Measurements from ENCODE around the gene TGFBR3.

Gene TGFBR3

DNA sequence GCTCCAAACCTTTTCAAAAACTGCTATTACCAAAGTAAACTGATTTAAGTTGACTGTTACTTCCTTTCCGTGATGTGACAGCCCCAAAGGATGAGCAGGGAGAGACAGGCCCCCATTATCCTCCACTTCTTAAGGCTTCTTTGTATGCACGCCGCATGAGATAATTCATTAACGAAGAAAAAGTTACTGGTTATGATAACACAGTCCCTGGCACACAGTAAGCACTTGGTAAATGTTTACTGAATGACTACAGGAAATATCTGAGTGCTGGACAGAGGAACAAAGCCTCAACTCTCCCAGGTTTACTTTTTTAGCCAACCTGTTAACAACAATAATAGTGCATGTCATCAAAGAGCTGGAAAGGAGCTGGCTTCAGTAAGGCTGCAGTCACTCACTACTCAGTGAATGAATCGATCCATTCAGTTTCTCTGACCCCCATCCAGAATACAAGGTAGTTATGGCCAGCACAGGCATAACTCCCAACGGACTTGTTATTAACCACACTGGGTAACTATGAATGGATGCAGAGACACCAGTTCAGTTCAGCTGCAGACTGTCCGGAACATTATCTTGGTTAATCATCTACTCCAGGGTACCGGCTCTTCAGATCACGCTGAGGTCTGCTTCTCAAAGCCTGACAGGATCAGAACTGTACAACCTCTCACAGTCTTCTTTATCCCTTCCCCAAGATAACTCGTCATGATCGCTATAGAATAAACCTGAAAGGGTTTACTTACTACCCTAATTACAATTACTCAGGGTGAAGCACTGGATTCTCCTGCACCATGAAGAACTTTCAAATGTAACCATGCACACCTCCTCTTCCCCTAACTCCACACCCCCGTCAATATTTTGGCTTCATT, 58.3 kb downstream of the TGFBR3 start:
- TF ChIP-seq, protein P1, sequence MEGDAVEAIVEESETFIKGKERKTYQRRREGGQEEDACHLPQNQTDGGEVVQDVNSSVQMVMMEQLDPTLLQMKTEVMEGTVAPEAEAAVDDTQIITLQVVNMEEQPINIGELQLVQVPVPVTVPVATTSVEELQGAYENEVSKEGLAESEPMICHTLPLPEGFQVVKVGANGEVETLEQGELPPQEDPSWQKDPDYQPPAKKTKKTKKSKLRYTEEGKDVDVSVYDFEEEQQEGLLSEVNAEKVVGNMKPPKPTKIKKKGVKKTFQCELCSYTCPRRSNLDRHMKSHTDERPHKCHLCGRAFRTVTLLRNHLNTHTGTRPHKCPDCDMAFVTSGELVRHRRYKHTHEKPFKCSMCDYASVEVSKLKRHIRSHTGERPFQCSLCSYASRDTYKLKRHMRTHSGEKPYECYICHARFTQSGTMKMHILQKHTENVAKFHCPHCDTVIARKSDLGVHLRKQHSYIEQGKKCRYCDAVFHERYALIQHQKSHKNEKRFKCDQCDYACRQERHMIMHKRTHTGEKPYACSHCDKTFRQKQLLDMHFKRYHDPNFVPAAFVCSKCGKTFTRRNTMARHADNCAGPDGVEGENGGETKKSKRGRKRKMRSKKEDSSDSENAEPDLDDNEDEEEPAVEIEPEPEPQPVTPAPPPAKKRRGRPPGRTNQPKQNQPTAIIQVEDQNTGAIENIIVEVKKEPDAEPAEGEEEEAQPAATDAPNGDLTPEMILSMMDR (conservative IDR thresholded peaks at IDR 0.05; ENCODE audit: control insufficient read depth, insufficient read depth, low read depth, low read length) = no peak
- H3K4me3 ChIP-seq (ENCODE audit: control insufficient read depth, low read depth, low read length) = no peak overlapping the region
- DNase-seq (ENCODE audit: low read depth) = no peak

DNA sequence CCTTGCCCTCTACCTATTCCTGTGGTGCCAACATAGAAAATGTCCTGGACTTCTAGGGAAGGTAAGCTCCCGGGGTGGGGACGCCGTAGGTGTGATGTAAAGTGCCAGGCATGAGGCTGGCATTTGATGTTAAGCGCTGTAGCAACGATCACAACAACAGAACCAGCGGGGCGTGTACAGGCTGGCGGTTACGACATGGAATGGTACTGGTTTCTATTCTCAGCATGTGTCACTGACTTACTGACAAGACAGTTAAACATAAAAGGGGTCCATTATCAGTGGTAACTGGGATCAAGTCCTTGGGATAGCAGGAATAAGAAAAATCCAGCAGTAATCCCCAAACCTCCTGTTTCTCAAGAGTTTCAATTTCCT, 58.9 kb downstream of the TGFBR3 start:
- H3K4me3 ChIP-seq (ENCODE audit: control insufficient read depth, low read depth, low read length) = no peak overlapping the region
- TF ChIP-seq, protein P1 (conservative IDR thresholded peaks at IDR 0.05; ENCODE audit: control insufficient read depth, insufficient read depth, low read depth, low read length) = no peak
- no peak for DNase-seq (ENCODE audit: low read depth)

DNA sequence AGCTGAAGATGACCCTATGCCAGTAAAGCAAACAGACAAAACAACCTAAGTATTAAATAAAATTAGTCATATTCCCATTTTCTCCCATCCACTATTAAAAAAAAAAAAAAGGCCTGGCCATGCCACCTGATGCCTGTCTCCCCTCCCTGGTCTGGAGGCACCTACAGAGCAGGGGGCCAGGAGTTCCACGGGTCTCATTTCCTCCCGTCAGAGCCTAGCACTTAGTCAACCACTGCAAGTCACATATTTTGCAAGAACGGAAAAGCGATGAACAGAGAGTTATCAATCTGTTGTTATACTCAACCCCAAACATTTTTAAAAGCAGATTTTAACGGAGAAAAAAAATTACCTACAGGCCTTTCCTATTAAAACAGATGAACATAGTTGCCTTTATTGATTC, 59.3 kb downstream of the TGFBR3 start:
- TF ChIP-seq, protein P1 (conservative IDR thresholded peaks at IDR 0.05; ENCODE audit: control insufficient read depth, insufficient read depth, low read depth, low read length) = no peak
- no peak for DNase-seq (ENCODE audit: low read depth)
- H3K4me3 ChIP-seq (ENCODE audit: control insufficient read depth, low read depth, low read length) = no peak overlapping the region

DNA sequence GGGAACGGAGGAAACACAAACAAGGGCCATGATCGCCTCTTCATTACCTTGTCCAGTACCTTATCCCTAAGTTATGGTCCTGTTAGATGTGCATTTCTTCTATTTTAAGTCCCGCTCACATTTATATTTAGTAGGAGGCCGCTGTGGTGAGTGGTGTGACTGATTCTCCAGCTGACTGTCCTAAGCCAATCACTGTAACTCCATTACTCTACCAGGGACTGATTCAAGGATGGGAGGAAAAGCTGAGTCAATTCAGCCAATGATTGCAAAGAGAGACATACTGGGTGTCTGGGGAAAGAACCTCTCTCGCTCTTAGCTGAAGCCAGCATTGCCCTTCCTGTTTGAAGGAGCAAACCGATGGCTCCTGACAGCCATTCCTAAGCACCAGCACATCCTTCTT, 59.7 kb downstream of the TGFBR3 start:
- TF ChIP-seq, protein P1 (conservative IDR thresholded peaks at IDR 0.05; ENCODE audit: control insufficient read depth, insufficient read depth, low read depth, low read length) = no peak
- no peak for DNase-seq (ENCODE audit: low read depth)
- H3K4me3 ChIP-seq (ENCODE audit: control insufficient read depth, low read depth, low read length) = no peak overlapping the region

DNA sequence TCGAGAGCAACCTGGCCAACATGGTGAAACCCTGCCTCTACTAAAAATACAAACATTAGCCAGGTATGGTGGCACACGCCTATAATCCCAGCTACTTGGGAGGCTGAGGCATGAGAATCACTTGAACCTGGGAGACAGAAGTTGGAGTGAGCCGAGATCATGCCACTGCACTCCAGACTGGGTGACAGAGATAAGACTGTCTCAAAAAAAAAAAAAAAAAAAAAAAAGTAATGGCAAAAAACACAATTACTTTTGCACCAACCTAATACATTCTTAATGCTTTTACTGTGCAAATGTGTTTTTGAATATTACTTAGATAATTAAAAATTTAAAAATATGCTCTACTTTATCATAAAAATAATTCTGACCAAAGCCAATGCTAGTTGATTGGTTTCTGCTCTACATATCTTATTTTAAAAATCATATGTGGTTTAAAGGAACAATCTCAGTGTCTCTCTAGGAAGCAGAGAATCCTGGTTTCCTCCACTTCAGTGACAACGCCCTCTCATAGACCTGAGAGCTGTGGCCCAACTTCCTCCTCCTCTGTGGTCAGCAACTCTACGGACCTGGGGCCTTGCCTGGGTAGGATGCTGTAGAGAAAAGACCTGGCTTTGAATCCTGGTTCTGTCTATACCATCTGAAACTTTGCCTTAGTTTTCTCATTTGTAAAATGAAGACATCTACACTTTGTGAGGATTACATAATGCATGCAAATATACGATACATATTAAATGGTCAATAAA, 64.7 kb downstream of the TGFBR3 start:
- TF ChIP-seq, protein P1 (conservative IDR thresholded peaks at IDR 0.05; ENCODE audit: control insufficient read depth, insufficient read depth, low read depth, low read length) = no peak
- no peak overlapping the region for H3K4me3 ChIP-seq (ENCODE audit: control insufficient read depth, low read depth, low read length)
- no peak for DNase-seq (ENCODE audit: low read depth)

DNA sequence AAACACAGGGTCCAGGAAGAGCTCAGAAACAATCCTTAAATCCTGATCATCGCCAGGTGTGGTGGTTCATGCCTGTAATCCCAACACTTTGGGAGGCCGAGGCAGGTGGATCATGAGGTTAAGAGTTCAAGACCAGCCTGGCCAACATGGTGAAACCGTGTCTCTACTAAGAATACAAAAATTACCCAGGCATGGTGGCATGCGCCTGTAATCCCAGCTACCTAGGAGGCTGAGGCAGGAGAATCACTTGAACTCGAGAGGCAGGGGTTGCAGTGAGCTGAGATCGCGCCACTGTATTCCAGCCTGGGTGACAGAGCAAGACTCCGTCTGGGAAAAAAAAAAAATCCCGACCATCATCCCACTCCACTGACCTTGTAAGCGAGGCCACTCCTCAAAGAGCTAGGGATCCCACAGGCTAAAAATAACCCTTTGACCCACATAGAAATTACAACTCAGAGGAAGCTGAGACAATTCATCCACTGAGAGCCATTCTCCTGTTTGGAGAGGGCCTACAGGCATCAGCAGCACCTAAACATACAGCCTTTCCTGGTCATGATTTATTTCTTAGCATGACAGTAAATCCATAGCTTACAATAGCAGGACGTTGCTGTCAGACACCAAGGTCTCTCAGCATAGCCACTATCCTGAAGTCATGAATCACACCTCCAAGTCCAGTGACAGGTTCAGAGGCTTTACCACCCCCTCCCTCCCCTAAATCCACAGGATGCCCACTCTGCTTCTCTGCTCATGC, 66.7 kb downstream of the TGFBR3 start:
- H3K4me3 ChIP-seq (ENCODE audit: control insufficient read depth, low read depth, low read length) = no peak overlapping the region
- DNase-seq (ENCODE audit: low read depth) = no peak
- TF ChIP-seq, protein P1 (conservative IDR thresholded peaks at IDR 0.05; ENCODE audit: control insufficient read depth, insufficient read depth, low read depth, low read length) = no peak
